Naive thymus-derived CD4-positive, alpha-beta T cell (primary cell): ENCODE data around the gene PRRG4. TPM values are rescaled to one million over a fixed set of nuclear protein-coding genes. Genes with fewer than 3 reads are reported as not detected.

Source experiments
- ATAC-seq: fragments of 150-1000 bp; cut with Tn5 transposase; 2 replicates; pipeline ENCODE4 v1.10.0; 2021; ENCODE audit warnings: mild to moderate bottlenecking, moderate library complexity
- CTCF ChIA-PET: fragments of 350-600 bp; sonication (Branson Sonifier 250); formaldehyde crosslinking; loops from one replicate; lab custom pipeline; 2021; ENCODE audit warnings: antibody characterized with exemption; lab: Charles Lee
- POLR2A ChIA-PET: fragments of 350-600 bp; sonication (Branson Sonifier 250); formaldehyde crosslinking; loops from one replicate; lab custom pipeline; 2021; ENCODE audit warnings: antibody characterized with exemption, inconsistent platforms; lab: Charles Lee
- DNase-seq, 9 donors: peaks; one replicate each; pipeline versions ENCODE4 v3.0.0 to v3.0.0-alpha.2; 2020 to 2022; ENCODE audit warnings: mixed read lengths in 1 of 9
- H3K27ac ChIP-seq: one replicate; pipeline ENCODE4 v1.7.0; 2013; ENCODE audit warnings: mild to moderate bottlenecking, low read depth, low read length, moderate library complexity
- H3K27me3 ChIP-seq, 2 donors: one replicate each; pipeline ENCODE4 v1.7.0; 2013; ENCODE audit warnings: low read length in 2 of 2, mild to moderate bottlenecking in 2 of 2, moderate library complexity in 2 of 2; ENCODE audit not compliant: control insufficient read depth in 2 of 2, insufficient read depth in 2 of 2
- H3K36me3 ChIP-seq, 3 experiments: 1 replicate in 2 of 3; 2 replicates in 1 of 3; pipeline ENCODE4 v1.7.0; 2013; ENCODE audit warnings: low read length in 3 of 3, mild to moderate bottlenecking in 3 of 3, moderate library complexity in 1 of 3; ENCODE audit not compliant: insufficient read depth in 3 of 3, control insufficient read depth in 2 of 3
- H3K4me1 ChIP-seq, 2 donors: one replicate each; pipeline ENCODE4 v1.7.0; 2013; ENCODE audit warnings: low read length in 2 of 2, mild to moderate bottlenecking in 2 of 2, moderate library complexity in 1 of 2; ENCODE audit not compliant: control insufficient read depth in 2 of 2, insufficient read depth in 2 of 2
- H3K4me3 ChIP-seq: 2 replicates; pipeline ENCODE4 v1.7.0; 2013; ENCODE audit warnings: mild to moderate bottlenecking, low read length
- H3K9me3 ChIP-seq, 3 experiments: 1 replicate in 2 of 3; 2 replicates in 1 of 3; pipeline ENCODE4 v1.7.0; 2013; ENCODE audit warnings: low read length in 3 of 3; ENCODE audit not compliant: control insufficient read depth in 2 of 3
- H3K27ac Mint-ChIP-seq, 9 donors: one replicate each; pipeline ENCODE4 v1.8.0; 2020 to 2022; ENCODE audit warnings: mixed read lengths in 9 of 9, mild to moderate bottlenecking in 8 of 9, moderate library complexity in 5 of 9, inconsistent platforms in 2 of 9
- H3K27me3 Mint-ChIP-seq, 5 donors: one replicate each; pipeline ENCODE4 v1.8.0; 2021 to 2022; ENCODE audit warnings: mixed read lengths in 5 of 5, mild to moderate bottlenecking in 1 of 5
- H3K36me3 Mint-ChIP-seq, 5 donors: one replicate each; pipeline ENCODE4 v1.8.0; 2020 to 2022; ENCODE audit warnings: mixed read lengths in 5 of 5, mild to moderate bottlenecking in 3 of 5, inconsistent platforms in 1 of 5
- H3K4me1 Mint-ChIP-seq, 7 donors: one replicate each; pipeline ENCODE4 v1.8.0; 2020 to 2022; ENCODE audit warnings: mixed read lengths in 7 of 7, mild to moderate bottlenecking in 3 of 7, inconsistent platforms in 1 of 7
- H3K4me3 Mint-ChIP-seq, 10 donors: one replicate each; pipeline ENCODE4 v1.8.0; 2020 to 2022; ENCODE audit warnings: mild to moderate bottlenecking in 10 of 10, mixed read lengths in 10 of 10, moderate library complexity in 6 of 10, inconsistent platforms in 2 of 10
- H3K9me3 Mint-ChIP-seq, 11 donors: one replicate each; pipeline ENCODE4 v1.8.0; 2020 to 2022; ENCODE audit warnings: mixed read lengths in 11 of 11, mild to moderate bottlenecking in 4 of 11, inconsistent platforms in 1 of 11, moderate library complexity in 1 of 11
- intact Hi-C, 2 donors: fragments of 100-400 bp; cut with micrococcal nuclease; formaldehyde crosslinking; loops; one replicate each; pipeline ENCODE4 v1.15.1; 2023
- polyA plus RNA-seq, 2 donors: library from polyadenylated mRNA; unstranded; fragments of 300-500 nt; fragmentation: Illumina TruSeq; gene quantifications; one replicate each; pipeline ENCODE4 v1.2.3, GENCODE V29; 2021
- total RNA-seq, 6 experiments: library from RNA in 5 of 6; stranded (reverse) in 5 of 6; gene quantifications; 1 replicate in 5 of 6; 2 replicates in 1 of 6; pipeline ENCODE4 v1.2.3 and lab custom pipeline; 2021 to 2026

PRRG4 gene
- total and polyA plus RNA-seq, 7 experiments from 2014 or later = 0.11 to 2.3 (median 0.48) TPM; not detected in 4

- peaks cover 0 to 17% (median 6%) of the 10 kb centered on the region in 11 donors for H3K9me3 Mint-ChIP-seq
- H3K27ac Mint-ChIP-seq = no peak overlapping the region
- ATAC-seq (peak; percentile 52), DNase-seq (peak in 5 of 9 donors; percentile 11 to 32 (median 14))
- H3K9me3 ChIP-seq = no peaks in the 10 kb centered on the region
- H3K27me3 Mint-ChIP-seq = peaks cover 6 to 35% (median 22%) of the 10 kb centered on the region in 5 donors
- H3K27ac ChIP-seq = no peak overlapping the region
- H3K27me3 ChIP-seq = no peaks in the 10 kb centered on the region
- peak overlapping the region in 1 of 10 donors; percentile 36 for H3K4me3 Mint-ChIP-seq
- no peaks in the 10 kb centered on the region for H3K4me1 ChIP-seq
- CTCF ChIA-PET = no interaction called here
- no peaks in the 10 kb centered on the region for H3K4me1 Mint-ChIP-seq
- peaks cover 0 to 3% (median 0%) of the 10 kb centered on the region in 5 donors for H3K36me3 Mint-ChIP-seq
- no peak overlapping the region for H3K4me3 ChIP-seq
- no peaks in the 10 kb centered on the region for H3K36me3 ChIP-seq
- POLR2A ChIA-PET = no interaction called here
- intact Hi-C loops = loop anchor here in 1 of 2 donors (1.0 kb wide), 2 partner anchors 22 to 195 kb away; partner anchors contain the start of gene QSER1
These were observed 40.9 kb downstream of the PRRG4 start for GRCh38 chr11:32870676-32871075.

- no peaks in the 10 kb centered on the region for H3K36me3 ChIP-seq
- CTCF ChIA-PET = interaction anchor here (0.6 kb wide), 1 partner anchor 45 kb away, joined by 4 read pairs; no protein-coding TSS in a partner anchor
These were observed 44.4 kb downstream of the PRRG4 start for GRCh38 chr11:32874132-32874531.

GRCh38 chr11:32881286-32881685 lies 51.6 kb downstream of the PRRG4 start:
- no peak for ATAC-seq

More at GRCh38 chr11:32874132-32874531, 44.4 kb downstream of the PRRG4 start:
- DNase-seq (no peak), ATAC-seq (no peak)
- Histone ChIP-seq H3K4me1 (no peaks in the 10 kb centered on the region), H3K4me3 (no peak overlapping the region), H3K27me3 (no peaks in the 10 kb centered on the region), H3K27ac (no peak overlapping the region), H3K9me3 (no peaks in the 10 kb centered on the region)
- Mint-ChIP-seq H3K4me1 (no peaks in the 10 kb centered on the region), H3K27me3 (peaks cover 0 to 22% (median 19%) of the 10 kb centered on the region in 5 donors), H3K27ac (no peak overlapping the region), H3K9me3 (peaks cover 0 to 11% (median 4%) of the 10 kb centered on the region in 11 donors), H3K4me3 (no peak overlapping the region), H3K36me3 (peaks cover 0 to 3% (median 0%) of the 10 kb centered on the region in 5 donors)
- intact Hi-C loops = no loop called here
- POLR2A ChIA-PET = interaction anchor here (0.6 kb wide), 1 partner anchor 62 kb away, joined by 3 read pairs; no protein-coding TSS in a partner anchor

GRCh38 chr11:32883421-32883820 lies 53.7 kb downstream of the PRRG4 start:
- POLR2A ChIA-PET = no interaction called here
- no peaks in the 10 kb centered on the region for H3K27me3 ChIP-seq
- Mint-ChIP-seq H3K9me3 (no peaks in the 10 kb centered on the region), H3K4me3 (no peak overlapping the region), H3K36me3 (no peaks in the 10 kb centered on the region), H3K27me3 (peaks cover 0 to 7% (median 0%) of the 10 kb centered on the region in 5 donors), H3K4me1 (peaks cover 0 to 6% (median 0%) of the 10 kb centered on the region in 7 donors), H3K27ac (no peak overlapping the region)
- H3K9me3 ChIP-seq = no peaks in the 10 kb centered on the region
- CTCF ChIA-PET = no interaction called here
- H3K4me3 ChIP-seq = no peak overlapping the region
- intact Hi-C loops = no loop called here
- no peaks in the 10 kb centered on the region for H3K4me1 ChIP-seq
- DNase-seq = no peak
- H3K36me3 ChIP-seq = no peaks in the 10 kb centered on the region
- no peak overlapping the region for H3K27ac ChIP-seq
- no peak for ATAC-seq

More at GRCh38 chr11:32881286-32881685, 51.6 kb downstream of the PRRG4 start:
- Mint-ChIP-seq H3K36me3 (no peaks in the 10 kb centered on the region), H3K9me3 (no peaks in the 10 kb centered on the region), H3K27ac (no peak overlapping the region), H3K4me3 (no peak overlapping the region), H3K4me1 (peaks cover 0 to 6% (median 0%) of the 10 kb centered on the region in 7 donors), H3K27me3 (peaks cover 0 to 12% (median 2%) of the 10 kb centered on the region in 5 donors)
- no peaks in the 10 kb centered on the region for H3K36me3 ChIP-seq
- H3K4me1 ChIP-seq = no peaks in the 10 kb centered on the region
- no peaks in the 10 kb centered on the region for H3K27me3 ChIP-seq
- H3K9me3 ChIP-seq = no peaks in the 10 kb centered on the region
- no peak overlapping the region for H3K4me3 ChIP-seq
- ChIA-PET CTCF (no interaction called here), POLR2A (no interaction called here)
- intact Hi-C loops = no loop called here
- no peak for DNase-seq
- H3K27ac ChIP-seq = no peak overlapping the region

- peaks cover 0 to 7% (median 0%) of the 10 kb centered on the region in 5 donors for H3K27me3 Mint-ChIP-seq
- Histone ChIP-seq H3K27ac (no peak overlapping the region), H3K9me3 (no peaks in the 10 kb centered on the region), H3K27me3 (no peaks in the 10 kb centered on the region), H3K4me3 (no peak overlapping the region), H3K4me1 (no peaks in the 10 kb centered on the region), H3K36me3 (no peaks in the 10 kb centered on the region)
- ChIA-PET CTCF (no interaction called here), POLR2A (no interaction called here)
- ATAC-seq (no peak), DNase-seq (no peak)
- H3K27ac Mint-ChIP-seq = peak overlapping the region in 1 of 9 donors; percentile 21
- peaks cover 0 to 6% (median 0%) of the 10 kb centered on the region in 7 donors for H3K4me1 Mint-ChIP-seq
- H3K36me3 Mint-ChIP-seq = no peaks in the 10 kb centered on the region
- intact Hi-C loops = loop anchor here (1.0 kb wide), 1 partner anchor 181 kb away; no protein-coding TSS in a partner anchor
- no peak overlapping the region for H3K4me3 Mint-ChIP-seq
- H3K9me3 Mint-ChIP-seq = no peaks in the 10 kb centered on the region
These were observed 54.3 kb downstream of the PRRG4 start for GRCh38 chr11:32884023-32884422.

GRCh38 chr11:32884770-32885384 lies 55.1 kb downstream of the PRRG4 start:
- no peaks in the 10 kb centered on the region for H3K27me3 ChIP-seq
- DNase-seq (no peak), ATAC-seq (peak; percentile 55)
- H3K27ac Mint-ChIP-seq = no peak overlapping the region
- ChIA-PET POLR2A (no interaction called here), CTCF (interaction anchor here (1.1 kb wide), 1 partner anchor 29 kb away, joined by 3 read pairs; no protein-coding TSS in a partner anchor)
- H3K4me3 ChIP-seq = no peak overlapping the region
- H3K4me1 Mint-ChIP-seq = peaks cover 0 to 6% (median 0%) of the 10 kb centered on the region in 7 donors
- no peak overlapping the region for H3K27ac ChIP-seq
- no peak overlapping the region for H3K4me3 Mint-ChIP-seq
- H3K9me3 ChIP-seq = no peaks in the 10 kb centered on the region
- H3K36me3 Mint-ChIP-seq = no peaks in the 10 kb centered on the region
- no peaks in the 10 kb centered on the region for H3K4me1 ChIP-seq
- H3K27me3 Mint-ChIP-seq = peaks cover 0 to 11% (median 0%) of the 10 kb centered on the region in 5 donors
- intact Hi-C loops = loop anchor here (1.0 kb wide), 1 partner anchor 180 kb away; no protein-coding TSS in a partner anchor
- no peaks in the 10 kb centered on the region for H3K9me3 Mint-ChIP-seq
- H3K36me3 ChIP-seq = no peaks in the 10 kb centered on the region
